ENCODE results near the gene BMP8B. TPM values are rescaled to one million over a fixed set of nuclear protein-coding genes. Genes with fewer than 3 reads are reported as not detected.

The BMP8B gene
- total and polyA plus RNA-seq, 8 donors: 0.14 to 5.2 (median 0.68) TPM; not detected in 1

DNA sequence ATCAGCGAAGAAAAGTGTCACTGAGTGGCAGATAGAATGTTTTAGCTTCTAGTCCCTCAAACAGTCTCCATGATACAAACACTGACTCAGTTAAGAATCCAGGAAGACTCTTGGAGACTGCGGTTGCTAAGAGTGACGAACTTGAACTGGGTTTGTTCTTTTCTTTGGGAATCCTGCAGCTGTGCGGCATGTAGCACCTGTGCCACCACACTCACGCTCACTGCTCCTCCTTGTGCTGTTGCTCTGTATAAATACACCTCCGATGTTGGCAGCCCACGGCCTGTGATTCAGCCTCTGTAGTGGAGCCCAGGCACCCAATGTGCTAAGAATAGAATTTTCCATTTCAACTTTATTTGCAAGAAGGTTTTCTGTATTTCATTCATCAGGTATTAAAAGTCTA, 55.5 kb downstream of the BMP8B start:
- 38 to 53% (median 38%) methylated on average over 7 of the region's 7 CpGs for WGBS, 5 donors
- intact Hi-C loops (cut with DNase I; ENCODE audit: low total_unique reads): no loop called here
- no peaks in the 10 kb centered on the region for H3K36me3 ChIP-seq
- DNase-seq: peak in 1 of 2 donors; percentile 46
- H3K4me3 ChIP-seq: no peak overlapping the region
- H3K4me1 ChIP-seq: peaks cover 0 to 3% (median 1%) of the 10 kb centered on the region in 4 donors
- TF ChIP-seq POLR2A (IDR thresholded peaks at IDR 0.05): no peak
- TF ChIP-seq POLR2AphosphoS5 (IDR thresholded peaks at IDR 0.05): no peak
- no peak for TF ChIP-seq EP300 (IDR thresholded peaks at IDR 0.05)
- TF ChIP-seq, protein P1, sequence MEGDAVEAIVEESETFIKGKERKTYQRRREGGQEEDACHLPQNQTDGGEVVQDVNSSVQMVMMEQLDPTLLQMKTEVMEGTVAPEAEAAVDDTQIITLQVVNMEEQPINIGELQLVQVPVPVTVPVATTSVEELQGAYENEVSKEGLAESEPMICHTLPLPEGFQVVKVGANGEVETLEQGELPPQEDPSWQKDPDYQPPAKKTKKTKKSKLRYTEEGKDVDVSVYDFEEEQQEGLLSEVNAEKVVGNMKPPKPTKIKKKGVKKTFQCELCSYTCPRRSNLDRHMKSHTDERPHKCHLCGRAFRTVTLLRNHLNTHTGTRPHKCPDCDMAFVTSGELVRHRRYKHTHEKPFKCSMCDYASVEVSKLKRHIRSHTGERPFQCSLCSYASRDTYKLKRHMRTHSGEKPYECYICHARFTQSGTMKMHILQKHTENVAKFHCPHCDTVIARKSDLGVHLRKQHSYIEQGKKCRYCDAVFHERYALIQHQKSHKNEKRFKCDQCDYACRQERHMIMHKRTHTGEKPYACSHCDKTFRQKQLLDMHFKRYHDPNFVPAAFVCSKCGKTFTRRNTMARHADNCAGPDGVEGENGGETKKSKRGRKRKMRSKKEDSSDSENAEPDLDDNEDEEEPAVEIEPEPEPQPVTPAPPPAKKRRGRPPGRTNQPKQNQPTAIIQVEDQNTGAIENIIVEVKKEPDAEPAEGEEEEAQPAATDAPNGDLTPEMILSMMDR (IDR thresholded peaks at IDR 0.05): no peak
- peaks cover 5 to 62% (median 25%) of the 10 kb centered on the region in 3 donors for H3K27me3 ChIP-seq
- H3K27ac ChIP-seq: no peak overlapping the region
- H3K9me3 ChIP-seq: no peaks in the 10 kb centered on the region

DNA sequence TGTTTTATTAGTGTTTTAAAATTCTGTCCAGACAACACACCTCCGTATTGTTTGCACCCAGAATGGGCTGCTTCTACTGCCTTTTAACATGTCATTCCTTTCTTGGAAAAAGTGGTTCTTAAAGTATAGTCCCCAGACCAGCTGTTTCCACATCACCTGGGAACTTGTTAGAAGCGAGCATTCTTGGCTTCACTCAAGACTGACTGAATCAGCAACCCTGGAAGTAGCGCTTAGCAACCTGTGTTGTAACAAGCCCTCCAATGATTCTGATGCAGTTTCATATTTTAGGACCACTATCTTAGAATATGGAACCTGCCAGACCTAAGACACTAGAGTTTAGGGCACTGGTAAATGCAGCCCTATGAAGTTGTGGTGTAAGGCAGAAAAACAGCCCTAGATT, 55.9 kb downstream of the BMP8B start:
- Histone ChIP-seq H3K4me3 (no peak overlapping the region), H3K36me3 (no peaks in the 10 kb centered on the region), H3K9me3 (no peaks in the 10 kb centered on the region), H3K27ac (no peak overlapping the region), H3K4me1 (no peaks in the 10 kb centered on the region), H3K27me3 (peaks cover 5 to 66% (median 29%) of the 10 kb centered on the region in 3 donors)
- 39 to 58% (median 54%) methylated on average over 3 of the region's 3 CpGs for WGBS, 5 donors
- intact Hi-C loops (cut with DNase I; ENCODE audit: low total_unique reads): no loop called here
- no peak for TF ChIP-seq POLR2AphosphoS5 (IDR thresholded peaks at IDR 0.05)
- TF ChIP-seq, protein P1 (IDR thresholded peaks at IDR 0.05): no peak
- DNase-seq: no peak

DNA sequence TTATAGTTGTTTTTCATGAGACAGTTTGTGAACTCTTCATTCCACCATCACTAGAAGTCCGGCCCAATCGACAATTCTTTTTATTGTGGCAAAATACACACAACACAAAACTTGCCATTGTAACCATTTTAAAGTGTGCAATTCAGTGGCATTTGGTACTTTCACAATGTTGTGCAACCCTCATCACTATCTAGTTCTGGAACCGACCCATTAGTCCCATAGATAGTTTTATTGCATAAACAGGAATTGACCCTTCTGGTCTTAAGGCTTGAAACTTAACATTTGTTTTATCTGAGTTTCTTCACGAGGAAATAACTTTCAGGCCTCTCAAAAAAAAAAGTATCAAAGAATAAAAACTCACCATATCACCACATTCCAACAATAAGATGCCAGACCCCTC, 58.8 kb downstream of the BMP8B start:
- TF ChIP-seq POLR2AphosphoS5 (IDR thresholded peaks at IDR 0.05): no peak
- no peak for TF ChIP-seq EP300 (IDR thresholded peaks at IDR 0.05)
- TF ChIP-seq, protein P1 (IDR thresholded peaks at IDR 0.05): no peak
- TF ChIP-seq POLR2A (IDR thresholded peaks at IDR 0.05): no peak
- H3K36me3 ChIP-seq: no peaks in the 10 kb centered on the region
- no peaks in the 10 kb centered on the region for H3K9me3 ChIP-seq
- no peaks in the 10 kb centered on the region for H3K4me1 ChIP-seq
- WGBS, 5 donors: 37 to 56% (median 52%) methylated on average over 3 to 4 of the region's 4 CpGs
- H3K27ac ChIP-seq: no peak overlapping the region
- intact Hi-C loops (cut with DNase I; ENCODE audit: low total_unique reads): no loop called here
- peaks cover 5 to 71% (median 34%) of the 10 kb centered on the region in 3 donors for H3K27me3 ChIP-seq
- no peak for DNase-seq
- H3K4me3 ChIP-seq: no peak overlapping the region

DNA sequence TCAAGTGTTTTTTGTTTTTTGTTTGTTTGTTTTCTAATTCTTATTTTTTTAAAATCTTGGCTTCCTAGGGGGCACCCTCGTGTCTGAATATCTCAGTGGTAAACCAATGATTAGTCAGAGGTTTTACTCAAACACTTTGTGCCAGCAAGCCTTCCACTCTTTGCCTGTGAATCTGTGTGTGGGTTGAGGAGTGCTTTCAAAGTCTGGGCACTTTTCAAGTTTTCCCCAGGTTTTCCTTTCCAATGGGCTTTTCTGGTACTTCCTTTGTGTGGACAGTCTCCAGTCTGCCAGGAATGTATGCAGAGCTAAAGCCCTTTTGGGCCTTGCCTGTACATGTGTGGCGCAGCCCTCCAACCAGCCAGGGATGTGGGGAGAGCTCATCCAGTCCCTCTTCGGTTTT, 59.6 kb downstream of the BMP8B start:
- H3K4me3 ChIP-seq: no peak overlapping the region
- no peaks in the 10 kb centered on the region for H3K4me1 ChIP-seq
- TF ChIP-seq EP300 (IDR thresholded peaks at IDR 0.05) (no peak), POLR2AphosphoS5 (IDR thresholded peaks at IDR 0.05) (no peak), POLR2A (IDR thresholded peaks at IDR 0.05) (no peak)
- TF ChIP-seq, protein P1 (IDR thresholded peaks at IDR 0.05): no peak
- peaks cover 5 to 70% (median 34%) of the 10 kb centered on the region in 3 donors for H3K27me3 ChIP-seq
- no peaks in the 10 kb centered on the region for H3K36me3 ChIP-seq
- intact Hi-C loops (cut with DNase I; ENCODE audit: low total_unique reads): no loop called here
- no peak for DNase-seq
- H3K27ac ChIP-seq: no peak overlapping the region
- 55 to 69% (median 59%) methylated on average over 3 of the region's 3 CpGs for WGBS, 5 donors
- no peaks in the 10 kb centered on the region for H3K9me3 ChIP-seq
